Ishikawa (cell line): ENCODE results near the gene POLA2.

Source experiments
- CEBPB ChIP-seq: IDR thresholded peaks from 2 replicates; pipeline ENCODE4 v1.6.1; 2012
- CREB1 ChIP-seq: IDR thresholded peaks from 2 replicates; pipeline ENCODE4 v1.6.1; 2012; ENCODE audit warnings: low read depth
- EGR1 ChIP-seq: IDR thresholded peaks from 2 replicates; pipeline ENCODE4 v1.6.1; 2012
- EP300 ChIP-seq: IDR thresholded peaks from 2 replicates; pipeline ENCODE4 v1.6.1; 2012; ENCODE audit warnings: borderline replicate concordance
- FOXM1 ChIP-seq: IDR thresholded peaks from 2 replicates; pipeline ENCODE4 v1.6.1; 2012; ENCODE audit warnings: low read depth, borderline replicate concordance
- MAX ChIP-seq: IDR thresholded peaks from 2 replicates; pipeline ENCODE4 v1.6.1; 2012
- NFIC ChIP-seq: IDR thresholded peaks from 2 replicates; pipeline ENCODE4 v1.6.1; 2012
- RAD21 ChIP-seq: IDR thresholded peaks from 2 replicates; pipeline ENCODE4 v1.6.1; 2012; ENCODE audit warnings: low read depth
- REST ChIP-seq: IDR thresholded peaks from 2 replicates; pipeline ENCODE4 v1.6.1; 2012; ENCODE audit warnings: low read depth, mild to moderate bottlenecking
- TAF1 ChIP-seq: IDR thresholded peaks from 2 replicates; pipeline ENCODE4 v1.6.1; 2012; ENCODE audit warnings: low read depth, mild to moderate bottlenecking
- TCF12 ChIP-seq: IDR thresholded peaks from 2 replicates; pipeline ENCODE4 v1.6.1; 2012; ENCODE audit warnings: low read depth
- TEAD4 ChIP-seq: IDR thresholded peaks from 2 replicates; pipeline ENCODE4 v1.6.1; 2012
- USF1 ChIP-seq: IDR thresholded peaks from 2 replicates; pipeline ENCODE4 v1.6.1; 2012
- YY1 ChIP-seq: IDR thresholded peaks from 2 replicates; pipeline ENCODE4 v1.6.1; 2012; ENCODE audit warnings: low read depth
- ZBTB7A ChIP-seq: IDR thresholded peaks from 2 replicates; pipeline ENCODE4 v1.6.1; 2012; ENCODE audit warnings: low read depth

Gene POLA2

GRCh38 chr11:65301491-65302329, 39.9 kb downstream of the POLA2 start:
- TF ChIP-seq ZBTB7A = no peak
- no peak for TF ChIP-seq RAD21
- no peak for TF ChIP-seq CEBPB
- TF ChIP-seq REST = no peak
- TF ChIP-seq TAF1 = no peak
- no peak for TF ChIP-seq FOXM1
- TF ChIP-seq TEAD4 = no peak
- TF ChIP-seq MAX = no peak

GRCh38 chr11:65303555-65303954, 41.8 kb downstream of the POLA2 start:
- TF ChIP-seq YY1 (no peak), EGR1 (no peak), TAF1 (no peak), ZBTB7A (no peak), FOXM1 (no peak), MAX (no peak), REST (no peak), TEAD4 (no peak), USF1 (no peak), TCF12 (no peak), CEBPB (no peak), CREB1 (no peak), NFIC (no peak)

GRCh38 chr11:65304110-65304509, 42.3 kb downstream of the POLA2 start:
- TF ChIP-seq EGR1 = no peak
- no peak for TF ChIP-seq TCF12
- TF ChIP-seq REST = no peak
- no peak for TF ChIP-seq TAF1
- TF ChIP-seq USF1 = no peak
- no peak for TF ChIP-seq CREB1
- no peak for TF ChIP-seq CEBPB
- TF ChIP-seq MAX = no peak
- no peak for TF ChIP-seq YY1
- TF ChIP-seq FOXM1 = no peak
- TF ChIP-seq ZBTB7A = no peak
- no peak for TF ChIP-seq EP300
- TF ChIP-seq TEAD4 = no peak

GRCh38 chr11:65304613-65305012, 42.9 kb downstream of the POLA2 start:
- TF ChIP-seq TEAD4 (no peak), YY1 (no peak), EP300 (no peak)
